HepG2 (cell line): ENCODE measurements around the gene EIF4ENIF1. TPM values are rescaled to one million over a fixed set of nuclear protein-coding genes. Genes with fewer than 3 reads are reported as not detected.

Experiments
- ARID4A ChIP-seq: sonication (generic); formaldehyde crosslinking; IDR thresholded peaks from 2 replicates; pipeline ENCODE4 v1.5.0; 2020; ENCODE audit warnings: mild to moderate bottlenecking, missing genetic modification reagents, borderline replicate concordance
- DNMT3B ChIP-seq: conservative IDR thresholded peaks from 2 replicates; pipeline ENCODE4 v1.6.1; 2016; ENCODE audit warnings: missing biosample characterization, control low read depth
- FOXM1 ChIP-seq: sonication (generic); formaldehyde crosslinking; IDR thresholded peaks from 2 replicates; pipeline ENCODE4 v1.5.0; 2020; ENCODE audit warnings: missing genetic modification reagents
- MBNL3 ChIP-seq: fragments of 250-450 bp; sonication (Bioruptor Pico); conservative IDR thresholded peaks from 2 replicates; pipeline ENCODE4 v1.8.0; 2022; ENCODE audit warnings: mild to moderate bottlenecking, inconsistent platforms
- PBX3 ChIP-seq: sonication (generic); formaldehyde crosslinking; IDR thresholded peaks from 2 replicates; pipeline ENCODE4 v1.8.1; 2023; ENCODE audit warnings: missing genetic modification reagents, inconsistent platforms, borderline replicate concordance
- PRDM4 ChIP-seq: sonication (generic); formaldehyde crosslinking; IDR thresholded peaks from 2 replicates; pipeline ENCODE4 v1.9.0; 2021; ENCODE audit warnings: missing genetic modification reagents, borderline replicate concordance
- SALL2 ChIP-seq: sonication (generic); formaldehyde crosslinking; IDR thresholded peaks from 2 replicates; pipeline ENCODE4 v1.8.1; 2023; ENCODE audit warnings: mild to moderate bottlenecking, missing genetic modification reagents, inconsistent platforms
- STAG1 ChIP-seq: sonication (generic); formaldehyde crosslinking; IDR thresholded peaks from 2 replicates; pipeline ENCODE4 v1.4.0; 2020; ENCODE audit warnings: missing genetic modification reagents
- ZNF12 ChIP-seq: sonication (generic); formaldehyde crosslinking; IDR thresholded peaks from 2 replicates; pipeline ENCODE4 v1.5.0; 2020; ENCODE audit warnings: missing genetic modification reagents
- ZNF280B ChIP-seq: sonication (generic); formaldehyde crosslinking; IDR thresholded peaks from 2 replicates; pipeline ENCODE4 v1.5.0; 2020; ENCODE audit warnings: missing genetic modification reagents, mild to moderate bottlenecking, borderline replicate concordance
- ZNF343 ChIP-seq: sonication (generic); formaldehyde crosslinking; IDR thresholded peaks from 2 replicates; pipeline ENCODE4 v1.4.0; 2020; ENCODE audit warnings: mild to moderate bottlenecking, missing genetic modification reagents
- ZNF574 ChIP-seq: sonication (generic); formaldehyde crosslinking; IDR thresholded peaks from 2 replicates; pipeline ENCODE4 v1.4.0; 2020; ENCODE audit warnings: missing genetic modification reagents
- polyA plus RNA-seq, 8 experiments: library from polyadenylated mRNA; depleted of rRNA in 3 of 8; stranded (reverse) in 7 of 8; unstranded in 1 of 8; fragments of >200 nt; fragmentation: Illumina TruSeq in 4 of 8; extraction: Trizol in 4 of 8; gene quantifications; 2 replicates each; pipeline versions ENCODE4 v1.2.1 to v1.2.3, GENCODE V29; 2011 to 2016; ENCODE audit warnings: low read depth in 4 of 8, missing spikeins in 1 of 8, mixed read lengths in 1 of 8; ENCODE audit not compliant: insufficient read depth in 1 of 8
- total RNA-seq, 5 experiments: library from RNA; depleted of rRNA; stranded (reverse); fragments of >200 nt; fragmentation: Illumina TruSeq; extraction: Trizol; gene quantifications; 2 replicates each; pipeline ENCODE4 v1.2.3, GENCODE V29; 2016; ENCODE audit warnings: low read depth in 1 of 5

Gene EIF4ENIF1
- total and polyA plus RNA-seq, 2 of the 13 experiments (the other 11 are each of a cell fraction or from before 2014, with no cell fraction given), result 11.9 to 12.3 TPM

- TF ChIP-seq ZNF12 (CRISPR knock-in tag) (no peak), MBNL3 (CRISPR knock-in tag) (no peak), FOXM1 (no peak), ARID4A (CRISPR knock-in tag) (peak; percentile 34; the same call in 1 of the 2 replicates), STAG1 (CRISPR knock-in tag) (0 out of 2 replicates have a peak, but pooled peaks have one; percentile 11), ZNF574 (CRISPR knock-in tag) (no peak), PBX3 (CRISPR knock-in tag) (no peak), DNMT3B (no peak), ZNF343 (CRISPR knock-in tag) (no peak), PRDM4 (no peak), ZNF280B (no peak), SALL2 (CRISPR knock-in tag) (no peak)
Observed at GRCh38 chr22:31488988-31489617, 539 bp downstream of the EIF4ENIF1 start (continued).
